ENCODE measurements around the gene CENPH.
A peak's percentile ranks its signal among the peaks of the same experiment; 100 is the strongest.
"Not testable (repeated sequence)": the region's sequence is repeated elsewhere in the genome, so short reads cannot be mapped to it uniquely, and the experiment has no call there.

Gene CENPH

GRCh38 chr5:69209602-69210001 is 20.2 kb downstream of the CENPH start:
- no peak for DNase-seq (ENCODE audit: low spot score)

GRCh38 chr5:69211200-69211599 is 21.8 kb downstream of the CENPH start:
- DNase-seq (ENCODE audit: low spot score) = no peak

GRCh38 chr5:69212022-69212421 is 22.6 kb downstream of the CENPH start:
- DNase-seq (ENCODE audit: low spot score) = no peak

- DNase-seq (ENCODE audit: low spot score) = peak; percentile 48
Observed at GRCh38 chr5:69213513-69214215, 24.3 kb downstream of the CENPH start.

GRCh38 chr5:69217151-69217511 is 27.7 kb downstream of the CENPH start:
- DNase-seq (ENCODE audit: low spot score) = no peak

- peak; percentile 93 for DNase-seq (ENCODE audit: low spot score)
Observed at GRCh38 chr5:69217548-69218526, 28.5 kb downstream of the CENPH start.

- DNase-seq (ENCODE audit: low spot score) = no peak
Observed at GRCh38 chr5:69219939-69220338, 30.6 kb downstream of the CENPH start.

GRCh38 chr5:69220371-69220770 is 31.0 kb downstream of the CENPH start:
- not testable (repeated sequence) for DNase-seq (ENCODE audit: low spot score)

GRCh38 chr5:69220833-69221232 is 31.4 kb downstream of the CENPH start:
- DNase-seq (ENCODE audit: low spot score) = not testable (repeated sequence)

GRCh38 chr5:69224520-69224919 is 35.1 kb downstream of the CENPH start:
- no peak for DNase-seq (ENCODE audit: low spot score)

GRCh38 chr5:69225860-69226259 is 36.5 kb downstream of the CENPH start:
- DNase-seq (ENCODE audit: low spot score) = no peak

- DNase-seq (ENCODE audit: low spot score) = no peak
Observed at GRCh38 chr5:69230181-69230580, 40.8 kb downstream of the CENPH start.

GRCh38 chr5:69231281-69231680 is 41.9 kb downstream of the CENPH start:
- no peak for DNase-seq (ENCODE audit: low spot score)

- DNase-seq (ENCODE audit: low spot score) = no peak
Observed at GRCh38 chr5:69231851-69232250, 42.5 kb downstream of the CENPH start.

GRCh38 chr5:69234457-69235268 is 45.3 kb downstream of the CENPH start, which contains the start of gene CDK7:
Gene CDK7 (plus strand): TSS chr5:69234886. CDS start chr5:69234976, 90 bp downstream.
- peak; percentile 96 for DNase-seq (ENCODE audit: low spot score)

- DNase-seq (ENCODE audit: low spot score) = not testable (repeated sequence)
Observed at GRCh38 chr5:69236733-69237132, 47.4 kb downstream of the CENPH start.

- no peak for DNase-seq (ENCODE audit: low spot score)
Observed at GRCh38 chr5:69237877-69238276, 48.5 kb downstream of the CENPH start.

- no peak for DNase-seq (ENCODE audit: low spot score)
Observed at GRCh38 chr5:69238760-69239251, 49.4 kb downstream of the CENPH start.

GRCh38 chr5:69242215-69242927 is 53.0 kb downstream of the CENPH start:
- no peak for DNase-seq (ENCODE audit: low spot score)

GRCh38 chr5:69245031-69245430 is 55.6 kb downstream of the CENPH start:
- DNase-seq (ENCODE audit: low spot score) = no peak

GRCh38 chr5:69248019-69248418 is 58.6 kb downstream of the CENPH start:
- DNase-seq (ENCODE audit: low spot score) = no peak
